Measurements from ENCODE around the gene RAN. TPM values are rescaled to one million over a fixed set of nuclear protein-coding genes. Genes with fewer than 3 reads are reported as not detected.
"Not testable (repeated sequence)": the region's sequence is repeated elsewhere in the genome, so short reads cannot be mapped to it uniquely, and the experiment has no call there.

The RAN gene
- total RNA-seq, 1 experiment from 2014 or later: 1,968 TPM

DNA sequence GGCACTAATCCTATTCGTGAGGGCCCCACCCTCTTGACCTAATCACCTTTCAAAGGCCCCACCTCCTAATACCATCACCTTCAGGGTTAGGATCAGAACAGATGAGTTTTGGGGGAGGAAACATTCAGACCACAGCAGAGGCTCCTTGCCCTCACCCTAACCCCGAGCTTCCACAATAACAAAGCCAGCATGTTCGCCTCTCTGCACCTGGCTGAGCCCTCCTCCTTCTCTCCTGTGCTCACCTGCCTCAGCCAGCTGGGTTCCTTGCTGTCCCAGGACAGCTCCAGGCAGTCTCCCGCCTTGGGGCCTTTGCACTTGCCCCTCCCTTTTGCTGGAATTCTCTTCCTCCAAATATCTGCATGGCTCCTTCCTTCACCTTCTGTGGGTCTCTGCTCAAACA is 9.7 kb upstream of the RAN start:
- H3K36me3 Mint-ChIP-seq (ENCODE audit: insufficient read depth in 1 of 3, low read depth in 3 of 3): peaks cover 1 to 14% (median 7%) of the 10 kb centered on the region in 3 experiments; a peak in 6 of 7 replicates
- no peak overlapping the region for H3K4me3 Mint-ChIP-seq
- H3K9me3 ChIP-seq (ENCODE audit: control insufficient read depth, low read depth, low read length): peaks cover 4% of the 10 kb centered on the region
- H2BK20ac ChIP-seq (ENCODE audit: low read depth, low read length, poor library complexity, severe bottlenecking): no peak overlapping the region
- H3K23ac ChIP-seq (ENCODE audit: insufficient read length, low read depth, low read length): no peak overlapping the region
- no peaks in the 10 kb centered on the region for H3K27me3 ChIP-seq (ENCODE audit: insufficient read depth, low read length)
- H2BK5ac ChIP-seq (ENCODE audit: insufficient read length, low read length): no peak overlapping the region
- DNase-seq: peak; percentile 73
- H3K79me2 ChIP-seq (ENCODE audit: insufficient read depth, low read length): no peaks in the 10 kb centered on the region
- peaks cover 12% of the 10 kb centered on the region in 2 experiments for H3K4me1 Mint-ChIP-seq
- peak overlapping the region in 2 of 3 experiments; percentile 83 to 89; a peak in 5 of 7 replicates for H3K27ac Mint-ChIP-seq
- H3K14ac ChIP-seq (ENCODE audit: insufficient read depth, low read length): no peak overlapping the region
- no peak overlapping the region for H3K18ac ChIP-seq (ENCODE audit: insufficient read length, low read depth, low read length)
- TF ChIP-seq, protein P1, sequence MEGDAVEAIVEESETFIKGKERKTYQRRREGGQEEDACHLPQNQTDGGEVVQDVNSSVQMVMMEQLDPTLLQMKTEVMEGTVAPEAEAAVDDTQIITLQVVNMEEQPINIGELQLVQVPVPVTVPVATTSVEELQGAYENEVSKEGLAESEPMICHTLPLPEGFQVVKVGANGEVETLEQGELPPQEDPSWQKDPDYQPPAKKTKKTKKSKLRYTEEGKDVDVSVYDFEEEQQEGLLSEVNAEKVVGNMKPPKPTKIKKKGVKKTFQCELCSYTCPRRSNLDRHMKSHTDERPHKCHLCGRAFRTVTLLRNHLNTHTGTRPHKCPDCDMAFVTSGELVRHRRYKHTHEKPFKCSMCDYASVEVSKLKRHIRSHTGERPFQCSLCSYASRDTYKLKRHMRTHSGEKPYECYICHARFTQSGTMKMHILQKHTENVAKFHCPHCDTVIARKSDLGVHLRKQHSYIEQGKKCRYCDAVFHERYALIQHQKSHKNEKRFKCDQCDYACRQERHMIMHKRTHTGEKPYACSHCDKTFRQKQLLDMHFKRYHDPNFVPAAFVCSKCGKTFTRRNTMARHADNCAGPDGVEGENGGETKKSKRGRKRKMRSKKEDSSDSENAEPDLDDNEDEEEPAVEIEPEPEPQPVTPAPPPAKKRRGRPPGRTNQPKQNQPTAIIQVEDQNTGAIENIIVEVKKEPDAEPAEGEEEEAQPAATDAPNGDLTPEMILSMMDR (conservative IDR thresholded peaks at IDR 0.05): no peak
- no peak overlapping the region for H2BK15ac ChIP-seq (ENCODE audit: low read depth, low read length)
- no peaks in the 10 kb centered on the region for H4K20me1 ChIP-seq (ENCODE audit: control insufficient read depth, insufficient read depth, insufficient read length)
- H3K27ac ChIP-seq (ENCODE audit: insufficient read length, low read depth, low read length): no peak overlapping the region
- H3K4ac ChIP-seq (ENCODE audit: low read depth, low read length): no peak overlapping the region
- WGBS (ENCODE audit: extremely low coverage, insufficient read length, low lambda C conversion rate): no CpG with 5 or more reads among the region's 4 CpGs
- no peak overlapping the region for H2AFZ ChIP-seq (ENCODE audit: low read length)
- no peaks in the 10 kb centered on the region for H3K79me1 ChIP-seq (ENCODE audit: insufficient read depth, low read depth, low read length, poor library complexity, severe bottlenecking)
- no peaks in the 10 kb centered on the region for H3K23me2 ChIP-seq (ENCODE audit: insufficient read length, low read depth, low read length, poor library complexity, severe bottlenecking)
- H3K9me3 Mint-ChIP-seq: peaks cover 7 to 17% of the 10 kb centered on the region in 2 experiments
- H3K27me3 Mint-ChIP-seq (ENCODE audit: low read depth): no peaks in the 10 kb centered on the region; the same call in 1 of the 2 replicates
- no peak overlapping the region for H2BK120ac ChIP-seq (ENCODE audit: low read depth, low read length, poor library complexity, severe bottlenecking)
- no peak overlapping the region for H3K9ac ChIP-seq (ENCODE audit: extremely low read depth, insufficient read length, low read length)
- H3T11ph ChIP-seq (ENCODE audit: low read length): no peak overlapping the region
- H4K8ac ChIP-seq (replicated peaks; ENCODE audit: insufficient read length, low read depth, low read length): no peak overlapping the region
- no peak overlapping the region for H4K91ac ChIP-seq (ENCODE audit: insufficient read length, low read depth, low read length)
- H3K4me2 ChIP-seq (ENCODE audit: insufficient read depth, insufficient read length, low read length): no peak overlapping the region
- H4K5ac ChIP-seq (ENCODE audit: insufficient read length, low read depth, low read length): no peak overlapping the region
- no peaks in the 10 kb centered on the region for H3K4me1 ChIP-seq (ENCODE audit: insufficient read depth, low read length)
- H2BK12ac ChIP-seq (ENCODE audit: insufficient read length, low read depth, low read length): no peak overlapping the region
- no peak overlapping the region for H2AK5ac ChIP-seq (ENCODE audit: insufficient read length, low read length)
- H3K56ac ChIP-seq (ENCODE audit: insufficient read length, low read depth, low read length): no peak overlapping the region

DNA sequence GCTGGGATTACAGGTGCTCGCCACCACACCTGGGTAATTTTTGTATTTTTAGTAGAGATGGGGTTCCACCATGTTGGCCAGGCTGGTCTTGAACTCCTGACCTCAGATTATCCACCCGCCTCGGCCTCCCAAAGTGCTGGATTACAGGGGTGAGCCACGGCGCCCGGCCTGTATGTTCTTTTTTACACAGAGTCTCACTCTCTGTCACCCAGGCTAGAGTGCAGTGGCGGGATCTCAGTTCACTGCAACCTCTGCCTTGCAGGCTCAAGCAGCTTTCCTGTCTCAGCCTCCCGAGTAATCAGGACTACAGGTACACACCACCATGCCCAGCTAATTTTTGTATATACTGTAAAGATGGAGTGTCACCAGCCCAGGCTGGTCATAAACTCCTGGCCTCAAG is 9.1 kb upstream of the RAN start:
- H2BK20ac ChIP-seq (ENCODE audit: low read depth, low read length, poor library complexity, severe bottlenecking); H4K8ac ChIP-seq (replicated peaks; ENCODE audit: insufficient read length, low read depth, low read length); H3K14ac ChIP-seq (ENCODE audit: insufficient read depth, low read length); H3K9me3 ChIP-seq (ENCODE audit: control insufficient read depth, low read depth, low read length); H3K23ac ChIP-seq (ENCODE audit: insufficient read length, low read depth, low read length); H4K91ac ChIP-seq (ENCODE audit: insufficient read length, low read depth, low read length); H3T11ph ChIP-seq (ENCODE audit: low read length); H3K56ac ChIP-seq (ENCODE audit: insufficient read length, low read depth, low read length); H3K9ac ChIP-seq (ENCODE audit: extremely low read depth, insufficient read length, low read length); H2BK12ac ChIP-seq (ENCODE audit: insufficient read length, low read depth, low read length); DNase-seq; H4K5ac ChIP-seq (ENCODE audit: insufficient read length, low read depth, low read length); H3K23me2 ChIP-seq (ENCODE audit: insufficient read length, low read depth, low read length, poor library complexity, severe bottlenecking); H2AFZ ChIP-seq (ENCODE audit: low read length); H3K4me3 Mint-ChIP-seq; H2BK15ac ChIP-seq (ENCODE audit: low read depth, low read length); H3K4me1 ChIP-seq (ENCODE audit: insufficient read depth, low read length); H2BK5ac ChIP-seq (ENCODE audit: insufficient read length, low read length); H3K18ac ChIP-seq (ENCODE audit: insufficient read length, low read depth, low read length); H3K4me2 ChIP-seq (ENCODE audit: insufficient read depth, insufficient read length, low read length); H4K20me1 ChIP-seq (ENCODE audit: control insufficient read depth, insufficient read depth, insufficient read length); H2AK5ac ChIP-seq (ENCODE audit: insufficient read length, low read length); H3K79me2 ChIP-seq (ENCODE audit: insufficient read depth, low read length); H3K4ac ChIP-seq (ENCODE audit: low read depth, low read length); H3K27me3 ChIP-seq (ENCODE audit: insufficient read depth, low read length); H3K27ac ChIP-seq (ENCODE audit: insufficient read length, low read depth, low read length); H3K27me3 Mint-ChIP-seq (ENCODE audit: low read depth); H3K79me1 ChIP-seq (ENCODE audit: insufficient read depth, low read depth, low read length, poor library complexity, severe bottlenecking); H2BK120ac ChIP-seq (ENCODE audit: low read depth, low read length, poor library complexity, severe bottlenecking): not testable (repeated sequence)
- no CpG with 5 or more reads among the region's 8 CpGs for WGBS (ENCODE audit: extremely low coverage, insufficient read length, low lambda C conversion rate)
- peaks cover 0 to 12% (median 4%) of the 10 kb centered on the region in 3 experiments; a peak in 5 of 7 replicates for H3K36me3 Mint-ChIP-seq (ENCODE audit: insufficient read depth in 1 of 3, low read depth in 3 of 3)
- H3K4me1 Mint-ChIP-seq: peaks cover 12% of the 10 kb centered on the region in 2 experiments
- H3K9me3 Mint-ChIP-seq: peaks cover 4 to 13% of the 10 kb centered on the region in 2 experiments
- H3K27ac Mint-ChIP-seq: peak overlapping the region in 2 of 3 experiments; percentile 2 to 89; a peak in 1 of 7 replicates
